Esophagus muscularis mucosa (tissue), 4 donors: Measurements from ENCODE around the gene MRPL20. TPM values are rescaled to one million over a fixed set of nuclear protein-coding genes. Genes with fewer than 3 reads are reported as not detected.
A peak's percentile ranks its signal among the peaks of the same experiment; 100 is the strongest.
"Not testable (repeated sequence)": the region's sequence is repeated elsewhere in the genome, so short reads cannot be mapped to it uniquely, and the experiment has no call there.

Experiments
- DNase-seq: peaks from one replicate; pipeline ENCODE4 v3.0.0-alpha.2; 2017; ENCODE audit errors: extremely low spot score
- H3K27ac ChIP-seq, 4 donors: fragments of 200-600 bp; sonication (generic); replicated peaks in 1 of 4; 1 replicate in 3 of 4; 2 replicates in 1 of 4; pipeline ENCODE4 v1.5.1; 2016 to 2019; ENCODE audit warnings: mild to moderate bottlenecking in 1 of 4
- H3K27me3 ChIP-seq, 4 donors: fragments of 200-600 bp; sonication (generic); one replicate each; pipeline versions ENCODE4 v1.5.1 to v1.6.0; 2016 to 2019
- H3K36me3 ChIP-seq, 4 donors: fragments of 200-600 bp; sonication (generic); one replicate each; pipeline ENCODE4 v1.5.1; 2016 to 2019
- H3K4me1 ChIP-seq, 4 donors: fragments of 200-600 bp; sonication (generic); one replicate each; pipeline ENCODE4 v1.5.1; 2016 to 2019
- H3K4me3 ChIP-seq, 4 donors: fragments of 200-600 bp; sonication (generic); 1 replicate in 2 of 4; 2 replicates in 2 of 4; pipeline ENCODE4 v1.5.1; 2016 to 2019; ENCODE audit warnings: mild to moderate bottlenecking in 4 of 4, moderate library complexity in 1 of 4
- H3K9me3 ChIP-seq, 4 donors: fragments of 200-600 bp; sonication (generic); 1 replicate in 3 of 4; 2 replicates in 1 of 4; pipeline ENCODE4 v1.5.1; 2016 to 2019
- CTCF ChIP-seq, 3 experiments: fragments of 200-600 bp in 2 of 3; fragments of 450-650 bp in 1 of 3; sonication (generic) in 2 of 3; IDR thresholded peaks; one replicate each; pipeline ENCODE4 v1.5.1; 2017 to 2019; ENCODE audit warnings: antibody characterized with exemption in 3 of 3, mild to moderate bottlenecking in 2 of 3, moderate library complexity in 1 of 3
- EP300 ChIP-seq: sonication (generic); formaldehyde crosslinking; IDR thresholded peaks from one replicate; pipeline ENCODE4 v1.6.1; 2017; ENCODE audit warnings: antibody characterized with exemption
- POLR2A ChIP-seq: fragments of 450-650 bp; IDR thresholded peaks from one replicate; pipeline ENCODE4 v1.6.1; 2017; ENCODE audit warnings: antibody characterized with exemption, moderate library complexity, mild to moderate bottlenecking, low read depth
- POLR2AphosphoS5 ChIP-seq, 2 donors: sonication (generic); formaldehyde crosslinking; IDR thresholded peaks; one replicate each; pipeline ENCODE4 v1.6.1; 2017; ENCODE audit warnings: antibody characterized with exemption in 2 of 2
- WGBS: methylation state at CpG from one replicate; pipeline ENCODE4 v1.1.5; 2018; 5-methylcytosine and 5-hydroxymethylcytosine counted together
- intact Hi-C: fragments of 100-400 bp; cut with DNase I; formaldehyde crosslinking; loops from one replicate; pipeline ENCODE4 v1.15.1; 2023
- total RNA-seq, 4 donors: library from RNA; depleted of rRNA; stranded (reverse); fragments of >200 nt; gene quantifications; one replicate each; pipeline versions ENCODE4 v1.1.0 to v1.2.1, GENCODE V29; 2016

Gene MRPL20
- total RNA-seq, 4 donors from 2014 or later, result 144 to 175 (median 155) TPM

DNA sequence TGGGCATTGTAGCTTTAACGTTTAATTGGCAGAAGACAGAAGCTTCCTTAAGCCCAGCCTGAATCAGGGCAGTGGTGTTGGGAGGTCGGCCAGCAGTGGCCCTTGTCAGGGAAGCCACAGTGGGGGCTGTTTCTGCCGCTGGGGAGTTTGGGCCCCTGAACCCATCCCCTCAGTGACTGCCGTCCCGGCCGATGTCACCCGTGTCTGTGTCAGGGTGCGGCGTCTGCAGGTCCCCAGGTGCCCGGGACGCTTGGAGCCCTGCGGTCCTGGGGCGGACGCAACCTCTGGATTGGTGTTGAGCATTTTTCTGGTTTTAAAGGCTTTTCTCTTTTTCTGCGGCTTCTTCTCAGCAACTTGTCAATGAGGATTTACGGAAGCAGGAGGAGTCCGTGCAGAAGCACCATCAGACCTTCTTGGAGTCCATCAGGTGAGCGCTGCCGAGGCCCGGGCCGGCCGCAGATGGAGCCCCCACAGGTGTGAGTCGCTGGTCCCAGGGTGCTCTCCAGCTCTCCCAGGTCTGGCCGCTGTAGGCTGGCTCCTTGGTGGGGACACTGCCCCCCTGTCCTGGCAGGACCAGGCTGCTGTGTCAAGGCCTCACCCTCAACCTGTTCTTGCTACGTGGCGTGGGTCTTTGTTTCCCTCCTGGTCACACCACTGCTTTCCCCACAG is 44.7 kb upstream of the MRPL20 start:
- no peak for DNase-seq
- Histone ChIP-seq H3K27me3 (peaks cover 0 to 9% (median 0%) of the 10 kb centered on the region in 4 donors), H3K27ac (no peak overlapping the region), H3K4me1 (no peaks in the 10 kb centered on the region), H3K36me3 (no peaks in the 10 kb centered on the region), H3K9me3 (no peaks in the 10 kb centered on the region), H3K4me3 (no peak overlapping the region)
- intact Hi-C loops, result no loop called here
- WGBS, result 92% methylated on average over 23 of the region's 26 CpGs
- TF ChIP-seq CTCF (IDR thresholded peaks at IDR 0.05), result no peak
- no peak for TF ChIP-seq POLR2AphosphoS5 (IDR thresholded peaks at IDR 0.05)
- TF ChIP-seq EP300, result no peak
- TF ChIP-seq POLR2A, result no peak

GRCh38 chr1:1450616-1451015 is 43.5 kb upstream of the MRPL20 start:
- H3K4me1 ChIP-seq, H3K9me3 ChIP-seq, H3K27me3 ChIP-seq, H3K36me3 ChIP-seq, H3K4me3 ChIP-seq, H3K27ac ChIP-seq, intact Hi-C loops, DNase-seq: not testable (repeated sequence)
- 88% methylated on average over 14 of the region's 22 CpGs for WGBS

DNA sequence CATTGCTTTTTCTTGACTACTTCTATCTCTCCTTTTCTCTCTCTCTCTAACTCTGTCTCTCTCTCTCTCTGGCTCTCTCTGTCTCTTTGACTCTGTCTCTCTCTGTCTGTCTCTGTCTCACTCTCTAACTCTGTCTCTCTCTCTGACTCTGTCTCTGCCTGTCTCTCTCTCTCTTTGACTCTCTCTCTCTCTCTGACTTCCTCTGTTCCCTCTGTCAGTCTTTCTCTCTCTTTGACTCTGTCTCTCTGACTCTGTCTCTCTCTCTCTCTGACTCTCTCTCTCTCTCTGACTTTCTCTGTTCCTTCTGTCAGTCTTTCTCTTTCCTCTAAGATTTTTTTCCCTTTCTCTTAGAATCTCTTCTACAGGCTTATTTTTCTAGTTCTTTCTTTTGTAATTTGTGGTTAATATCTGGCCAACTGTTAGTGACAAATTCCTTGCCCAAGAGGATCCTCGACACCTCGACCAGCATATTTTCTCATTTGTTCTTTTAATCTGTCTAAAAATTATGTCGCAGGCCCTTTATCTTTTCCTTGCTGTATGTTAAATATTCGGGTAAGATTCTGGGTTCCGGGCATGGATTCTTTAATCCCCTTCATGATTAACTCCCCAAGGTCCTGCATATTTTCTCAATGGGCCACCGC is 42.1 kb upstream of the MRPL20 start, which contains the start of gene ATAD3C:
Gene ATAD3C (plus strand): TSS at position 591 of the 641 bp plus-strand sequence. CDS start 995 bp downstream, outside the sequence.
- intact Hi-C loops, result no loop called here
- H3K4me3 ChIP-seq, result no peak within 1 kb of the TSS
- no peak for DNase-seq
- no peaks in the 10 kb centered on the region for H3K4me1 ChIP-seq
- WGBS, result 86% methylated on average over 6 of the region's 6 CpGs
- H3K27me3 ChIP-seq, result peaks cover 0 to 9% (median 0%) of the 10 kb centered on the region in 4 donors
- H3K36me3 ChIP-seq, result no peaks in the 10 kb centered on the region
- H3K9me3 ChIP-seq, result no peaks in the 10 kb centered on the region
- no peak within 1 kb of the TSS for H3K27ac ChIP-seq
- no peak for TF ChIP-seq EP300
- no peak for TF ChIP-seq POLR2AphosphoS5 (IDR thresholded peaks at IDR 0.05)
- TF ChIP-seq CTCF (IDR thresholded peaks at IDR 0.05), result no peak
- no peak for TF ChIP-seq POLR2A

GRCh38 chr1:1446631-1447030 is 39.5 kb upstream of the MRPL20 start:
- H3K4me3 ChIP-seq, H3K27me3 ChIP-seq, DNase-seq, H3K27ac ChIP-seq, intact Hi-C loops, H3K9me3 ChIP-seq, H3K36me3 ChIP-seq: not testable (repeated sequence)
- 91% methylated on average over 18 of the region's 19 CpGs for WGBS
- peaks cover 2 to 11% (median 10%) of the 10 kb centered on the region in 4 donors for H3K4me1 ChIP-seq

GRCh38 chr1:1442069-1442770 is 35.1 kb upstream of the MRPL20 start:
- no peaks in the 10 kb centered on the region for H3K9me3 ChIP-seq
- 67% methylated on average over 25 of the region's 32 CpGs for WGBS
- H3K4me1 ChIP-seq, result peaks cover 17 to 55% (median 46%) of the 10 kb centered on the region in 4 donors
- no peak for DNase-seq
- peaks cover 0 to 23% (median 12%) of the 10 kb centered on the region in 4 donors for H3K36me3 ChIP-seq
- H3K27me3 ChIP-seq, result no peaks in the 10 kb centered on the region
- peak overlapping the region; percentile 59 to 74 (median 60) for H3K27ac ChIP-seq
- H3K4me3 ChIP-seq, result no peak overlapping the region
- intact Hi-C loops, result no loop called here
- TF ChIP-seq POLR2A, result no peak
- TF ChIP-seq POLR2AphosphoS5 (IDR thresholded peaks at IDR 0.05), result peak; percentile 28 to 55
- TF ChIP-seq EP300, result no peak
- no peak for TF ChIP-seq CTCF (IDR thresholded peaks at IDR 0.05)
